ENCODE measurements around the gene KIF9.
"Not testable (repeated sequence)": the region's sequence is repeated elsewhere in the genome, so short reads cannot be mapped to it uniquely, and the experiment has no call there.

Gene KIF9

DNA sequence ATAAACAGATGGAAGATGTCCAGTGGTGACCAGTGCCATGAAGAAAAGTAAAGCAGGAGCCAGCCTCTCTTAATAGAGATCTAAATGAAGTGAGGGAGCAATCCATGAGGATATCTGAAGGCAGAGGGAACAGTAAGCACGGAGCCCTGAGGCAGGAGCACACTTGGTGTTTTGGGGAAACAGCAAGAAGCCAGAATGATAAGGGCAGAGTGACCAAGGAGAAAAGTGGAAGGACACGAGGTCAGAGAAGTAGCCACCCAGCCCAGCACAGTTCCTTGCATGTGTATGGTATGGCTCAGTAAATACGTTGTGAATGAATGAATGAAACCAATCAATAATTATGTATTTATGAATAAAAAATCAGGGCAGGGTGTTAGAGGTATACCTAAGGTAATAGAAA lies 11.8 kb upstream of the KIF9 start:
- no peak for DNase-seq

DNA sequence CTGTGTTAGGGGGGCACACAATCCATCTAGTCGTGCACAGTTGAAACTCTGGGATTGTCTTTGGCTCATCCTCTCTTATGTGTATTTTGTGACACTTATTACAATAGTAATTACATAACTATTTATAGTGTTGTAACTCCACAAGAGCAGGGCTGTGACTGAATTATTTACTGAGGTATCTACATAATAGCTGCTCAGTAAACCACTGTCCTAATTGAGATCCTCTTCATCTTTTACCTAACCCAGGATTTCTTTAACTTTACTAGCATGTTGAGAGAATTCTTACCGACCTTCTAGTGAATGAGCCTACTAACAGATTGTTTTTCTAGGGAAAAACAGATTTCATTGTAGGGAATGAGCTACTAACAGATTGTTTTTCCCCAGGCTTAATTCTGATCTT lies 11.2 kb upstream of the KIF9 start:
- DNase-seq: no peak

DNA sequence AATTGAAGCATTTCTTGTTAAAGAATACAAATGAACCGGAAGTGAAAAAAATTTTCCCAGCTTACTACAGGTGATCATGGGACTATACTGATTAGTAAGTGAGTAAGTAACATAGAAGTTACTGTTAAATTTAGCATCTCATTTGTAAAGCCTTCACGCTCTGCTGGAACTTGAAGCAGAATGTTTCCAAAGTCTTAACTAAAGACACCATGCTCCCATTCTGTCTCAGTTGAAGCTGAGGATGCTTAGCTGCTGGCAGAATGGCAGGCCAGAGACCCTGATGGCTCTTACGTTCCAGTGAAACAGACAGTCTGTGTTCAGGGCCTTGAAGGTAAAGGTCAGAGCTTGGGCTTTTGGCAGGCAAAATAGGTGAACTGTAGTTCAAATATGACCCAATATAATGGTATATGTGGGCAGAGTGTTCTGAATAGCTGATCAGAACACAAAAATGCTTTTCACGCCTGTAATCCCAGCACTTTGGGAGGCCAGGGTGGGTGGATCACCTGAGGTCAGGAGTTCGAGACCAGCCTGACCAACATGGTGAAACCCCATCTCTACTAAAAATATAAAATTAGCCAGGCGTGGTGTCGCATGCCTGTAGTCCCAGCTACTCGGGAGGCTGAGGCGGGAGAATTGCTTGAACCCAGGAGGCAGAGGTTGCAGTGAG lies 9.3 kb upstream of the KIF9 start:
- not testable (repeated sequence) for DNase-seq

DNA sequence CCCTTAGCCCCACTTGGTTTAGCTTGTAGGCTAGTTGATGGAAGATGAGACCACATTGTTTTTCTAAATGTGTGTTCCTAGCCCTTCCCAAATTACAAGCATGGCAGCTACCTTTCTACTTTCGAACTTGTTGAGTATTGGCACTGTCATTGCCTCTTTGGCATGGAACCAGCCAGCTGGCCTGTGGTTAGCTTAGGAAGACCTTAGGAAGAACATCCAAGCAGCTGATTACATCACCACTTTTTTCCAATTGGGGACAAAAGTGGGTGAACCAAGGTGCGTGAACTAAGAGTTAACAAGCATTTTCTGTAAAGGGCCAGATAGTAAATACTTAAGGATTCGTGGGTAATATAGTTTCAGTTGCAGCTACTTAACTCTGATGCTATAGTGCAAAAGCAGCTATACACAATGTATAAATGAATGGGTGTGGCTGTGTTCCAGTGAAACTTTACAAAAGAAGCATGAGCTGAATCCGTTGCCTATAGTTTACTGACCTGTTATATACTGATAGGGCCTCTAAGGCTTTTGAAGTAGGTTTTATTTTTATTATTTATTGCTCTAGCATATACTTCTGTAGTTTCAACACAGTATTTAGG lies 8.7 kb upstream of the KIF9 start:
- DNase-seq: no peak

DNA sequence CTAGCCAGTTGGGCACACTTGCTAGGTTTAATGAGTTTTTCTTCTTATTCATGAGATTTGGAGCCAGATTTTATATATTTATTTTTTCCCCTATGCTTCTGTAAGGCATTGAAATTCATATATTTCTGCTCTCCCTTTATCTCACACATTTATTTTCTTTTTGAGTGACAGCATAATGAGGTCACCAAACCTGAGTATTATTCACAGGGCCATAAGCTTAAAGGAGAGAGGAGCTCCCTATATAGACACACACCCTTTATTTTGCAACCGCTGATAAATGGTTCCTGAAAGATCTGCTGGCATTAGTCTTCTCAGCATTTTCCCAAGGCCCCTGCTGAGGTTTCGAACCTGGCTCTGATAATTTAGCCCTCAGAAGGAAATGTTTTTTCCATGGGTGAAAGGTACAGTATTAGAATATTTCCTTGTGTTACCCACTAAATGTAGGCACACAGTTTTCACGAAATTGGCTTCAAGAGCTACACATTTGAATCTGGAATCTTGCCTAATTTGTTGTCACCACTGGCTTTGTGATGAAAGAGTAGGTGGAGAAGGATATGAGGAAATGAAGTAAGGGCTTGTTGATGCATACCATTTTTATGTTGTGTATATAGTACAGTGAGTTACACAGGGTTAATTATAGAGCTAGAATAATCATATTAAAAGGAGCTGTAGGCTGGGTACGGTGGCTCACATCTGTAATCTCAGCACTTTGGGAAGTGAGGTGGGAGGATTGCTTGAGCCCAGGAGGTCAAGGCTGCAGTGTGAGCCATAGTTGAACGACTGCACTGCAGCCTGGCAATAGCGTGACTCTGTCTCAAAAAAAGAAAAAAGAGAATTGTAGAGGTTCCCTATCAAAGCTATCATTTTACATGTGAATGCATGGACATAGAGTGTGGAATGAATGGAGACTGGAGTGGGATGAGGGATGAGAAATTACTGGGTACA lies 6.6 kb upstream of the KIF9 start:
- no peak for DNase-seq

DNA sequence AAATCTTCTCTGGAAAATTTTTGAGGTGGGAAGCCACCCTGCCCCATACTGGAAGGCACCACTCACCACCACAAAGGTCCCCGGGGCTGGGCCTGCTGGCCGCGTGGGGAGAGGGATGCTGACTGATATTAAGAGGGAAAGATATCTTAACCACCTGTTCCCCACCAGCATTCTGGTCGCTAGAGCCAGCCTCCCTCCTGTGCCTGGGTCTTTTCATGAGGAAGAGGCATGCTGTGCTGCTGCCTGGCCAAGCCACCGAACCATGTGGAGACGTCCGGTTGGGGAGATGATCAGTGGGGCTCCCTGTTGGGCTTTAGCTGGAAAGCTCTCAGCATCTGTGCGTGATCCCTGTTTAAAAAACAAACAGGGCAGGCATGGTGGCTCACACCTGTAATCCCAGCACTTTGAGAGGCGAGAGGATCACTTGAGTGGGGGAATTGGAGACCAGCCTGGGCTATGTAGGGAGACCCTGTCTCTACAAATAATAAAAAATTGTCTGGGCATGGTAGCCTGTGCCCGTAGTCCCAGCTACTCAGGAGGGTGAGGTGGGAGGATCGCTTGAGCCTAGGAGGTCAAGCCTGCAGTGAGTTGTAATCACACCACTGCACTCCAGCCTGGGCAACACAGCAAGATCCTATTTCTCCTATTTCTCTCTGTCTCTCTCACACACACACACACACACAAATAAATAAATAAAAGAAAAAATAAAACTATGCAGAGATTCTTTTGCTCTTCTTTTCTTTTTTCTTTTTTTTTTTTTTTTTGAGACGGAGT lies 1.2 kb upstream of the KIF9 start:
- DNase-seq: peak; percentile 4

DNA sequence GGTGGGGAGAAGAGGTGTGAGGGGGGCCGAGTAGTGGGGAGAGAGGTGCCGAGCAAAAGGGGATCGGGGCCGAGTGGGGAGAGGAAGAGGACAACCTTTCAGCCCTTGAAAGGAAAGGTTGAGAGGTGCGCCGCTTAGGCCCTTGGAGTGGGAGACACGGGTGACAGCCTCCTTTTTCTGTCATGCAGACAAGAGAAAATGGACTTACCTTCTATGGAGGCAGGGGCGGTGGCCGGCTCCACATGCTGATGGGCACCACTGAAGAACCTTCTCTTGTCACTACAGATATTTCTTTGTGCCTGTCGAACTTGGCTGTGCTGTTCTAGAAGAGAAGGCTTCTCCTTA lies 566 bp upstream of the KIF9 start:
- no peak for DNase-seq

DNA sequence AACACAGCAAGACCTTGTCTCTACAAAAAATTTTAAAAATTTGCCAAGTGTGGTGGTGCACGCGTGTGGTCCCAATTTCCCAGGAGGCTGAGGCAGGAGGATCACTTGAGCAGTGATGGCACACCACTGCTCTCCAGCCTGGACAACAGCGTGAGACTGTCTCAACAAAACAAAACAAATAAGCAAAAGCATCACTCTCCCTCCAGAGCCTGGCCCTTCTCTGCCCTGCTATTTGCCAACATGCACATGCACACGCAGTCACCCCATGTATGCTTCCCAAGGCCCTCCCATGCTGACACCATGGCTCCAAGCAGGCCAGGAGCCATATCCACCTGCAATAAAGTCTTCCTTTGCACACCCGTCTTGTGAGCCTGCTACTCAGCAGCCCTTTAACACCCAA lies 2.1 kb downstream of the KIF9 start:
- DNase-seq: no peak

DNA sequence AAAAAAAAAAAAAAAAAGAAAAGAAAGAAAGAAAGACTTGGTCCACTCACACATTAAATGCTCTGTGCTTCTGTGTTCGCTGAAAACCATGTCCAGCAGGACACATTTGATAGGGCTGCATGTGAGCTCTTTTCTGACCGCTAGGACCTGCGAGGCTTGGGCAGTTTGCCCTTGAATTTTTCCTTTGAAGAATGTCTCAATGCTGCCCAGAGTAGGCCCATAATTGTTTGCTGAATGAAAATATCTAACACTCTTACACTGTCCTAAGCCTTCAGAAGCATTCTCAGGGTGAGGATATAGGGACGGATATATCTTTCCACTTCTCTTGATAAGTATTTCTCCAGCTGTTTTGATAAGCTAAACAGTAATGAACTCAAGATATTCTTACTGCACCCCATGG lies 6.0 kb downstream of the KIF9 start:
- DNase-seq: no peak

DNA sequence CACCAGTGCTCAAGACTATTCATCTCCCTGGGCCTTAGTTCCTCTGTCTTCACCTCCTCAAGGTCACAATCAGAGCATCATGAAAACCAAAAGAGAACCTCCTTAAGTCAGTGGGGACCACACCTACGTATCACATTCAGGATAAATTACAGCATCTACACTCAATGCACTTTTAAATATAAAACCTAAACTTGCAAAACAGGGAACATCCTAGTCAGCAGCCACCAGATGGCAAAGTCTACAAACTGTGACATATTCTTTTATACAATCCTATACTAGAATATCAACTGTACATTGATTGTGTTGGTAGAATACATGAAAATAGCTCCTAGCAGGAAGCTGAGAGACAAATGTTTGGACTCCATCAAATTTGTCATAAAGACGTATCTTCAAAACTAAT lies 7.9 kb downstream of the KIF9 start:
- no peak for DNase-seq

DNA sequence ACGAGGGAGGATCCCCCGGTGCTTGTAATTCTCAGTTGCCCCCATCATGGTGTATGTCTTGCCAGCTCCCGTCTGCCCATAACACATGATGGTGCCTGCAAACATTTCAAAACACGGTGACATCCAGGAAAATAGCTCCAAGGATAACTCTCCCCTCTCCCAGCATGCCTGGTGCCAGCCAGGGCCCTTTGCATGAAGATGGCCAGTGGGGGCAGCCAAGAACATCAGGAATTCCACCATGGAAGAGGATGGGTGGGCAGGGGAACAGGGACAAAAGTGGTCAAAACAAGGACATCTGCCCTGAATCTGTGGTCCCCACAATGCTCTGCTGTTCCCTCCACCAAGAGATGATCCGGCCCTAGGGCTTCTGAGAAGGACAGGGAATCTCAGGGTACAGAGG lies 9.0 kb downstream of the KIF9 start:
- no peak for DNase-seq

DNA sequence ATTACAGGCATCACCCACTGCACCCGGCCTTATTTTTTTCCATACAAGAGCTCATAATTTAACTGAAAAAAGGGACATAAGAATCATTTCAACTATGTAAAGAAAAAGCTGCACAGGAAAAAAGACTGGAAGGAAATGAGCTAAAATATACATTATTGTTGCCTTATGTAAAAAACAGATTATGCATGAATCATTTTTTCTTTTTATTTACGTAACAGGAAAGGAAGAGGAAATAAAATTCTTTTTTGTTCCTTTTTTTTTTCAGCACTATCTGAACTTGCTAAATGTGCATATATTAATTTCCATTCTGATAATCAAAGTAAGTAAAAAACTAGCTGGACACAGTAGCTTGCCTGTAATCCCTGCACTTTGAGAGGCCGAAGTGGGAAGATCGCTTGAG lies 12.1 kb downstream of the KIF9 start:
- DNase-seq: no peak

DNA sequence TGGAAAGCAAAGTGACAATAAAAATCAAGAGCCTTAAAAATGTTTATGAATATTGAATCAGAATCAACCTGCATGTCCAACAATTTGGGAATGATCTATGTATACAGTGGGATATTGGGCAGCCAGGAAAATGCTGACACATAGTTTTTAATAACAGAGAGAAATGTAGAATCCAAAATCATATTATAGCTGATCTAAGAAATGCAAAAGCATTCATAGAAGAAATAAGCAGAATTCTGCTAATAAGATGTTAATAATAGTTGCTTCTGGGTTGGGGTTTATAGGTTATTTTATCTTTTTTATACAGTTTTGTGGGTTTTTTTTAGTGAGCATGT lies 15.1 kb downstream of the KIF9 start:
- no peak for DNase-seq

DNA sequence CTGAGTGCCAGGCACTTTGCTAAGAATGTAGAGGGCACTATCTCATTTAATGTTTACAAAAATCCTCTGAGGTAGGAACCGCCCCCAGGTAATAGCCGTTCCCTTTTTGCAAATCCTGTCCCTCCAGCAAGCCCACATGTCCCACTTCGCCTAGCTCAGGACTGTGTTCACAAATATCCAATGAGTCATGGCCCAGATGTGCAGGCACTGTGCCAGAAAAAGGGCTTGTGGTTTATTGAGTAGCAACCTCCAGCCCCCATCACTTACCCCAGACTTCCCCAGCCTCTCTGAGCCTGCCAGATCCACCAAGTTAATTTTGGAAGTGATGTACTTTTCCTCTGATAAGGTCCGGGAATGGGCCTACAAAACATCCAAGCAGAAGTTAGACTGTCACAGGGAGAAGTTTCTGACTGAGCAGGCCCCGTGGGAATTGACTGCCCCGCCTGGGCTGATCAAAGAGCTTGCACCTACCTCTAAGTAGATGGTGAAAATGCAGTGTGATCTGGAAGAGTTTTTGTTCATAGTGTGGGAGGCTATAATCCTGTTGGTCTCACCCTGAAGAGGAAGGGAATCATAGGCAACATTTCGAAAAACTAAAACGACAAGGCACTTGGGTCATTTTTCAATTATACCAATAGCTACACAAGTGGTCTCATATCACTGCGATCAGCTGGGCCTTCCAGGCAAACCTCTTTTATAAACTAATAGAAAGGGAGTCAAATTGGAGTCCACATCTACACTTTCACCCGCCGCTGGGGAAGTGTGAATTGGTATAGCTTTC lies 15.7 kb downstream of the KIF9 start:
- DNase-seq: no peak

DNA sequence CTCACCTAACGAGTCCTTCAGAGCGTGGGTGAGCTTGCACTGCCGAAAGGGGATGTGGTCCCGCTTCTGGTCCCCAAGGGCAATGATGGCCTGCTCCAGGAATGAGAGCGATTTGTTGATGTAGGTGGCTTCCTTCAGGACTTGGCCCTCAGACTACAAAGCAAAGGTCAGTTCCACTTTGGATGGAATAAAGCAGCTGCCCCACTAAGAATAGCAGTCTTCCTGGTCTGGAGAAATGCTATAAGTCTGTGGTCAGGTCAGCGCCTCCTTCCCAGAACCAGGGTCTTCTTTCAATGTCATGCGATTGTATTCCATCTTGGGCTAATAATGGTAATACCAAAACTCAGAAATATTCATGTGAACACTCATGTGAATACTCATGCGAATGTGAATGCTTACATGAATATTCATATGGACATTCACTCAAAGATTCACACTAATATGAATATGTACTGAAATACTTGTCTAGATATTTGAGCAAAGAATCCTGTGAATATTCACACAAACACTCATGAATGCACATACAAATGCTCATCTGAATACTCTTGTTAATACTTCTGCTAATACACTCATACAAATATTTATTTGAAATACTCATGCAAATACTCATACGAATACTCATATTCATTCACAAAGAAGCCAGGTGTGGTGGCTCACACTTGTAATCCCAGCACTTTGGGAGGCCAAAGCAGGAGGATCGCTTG lies 16.7 kb downstream of the KIF9 start:
- DNase-seq: no peak

DNA sequence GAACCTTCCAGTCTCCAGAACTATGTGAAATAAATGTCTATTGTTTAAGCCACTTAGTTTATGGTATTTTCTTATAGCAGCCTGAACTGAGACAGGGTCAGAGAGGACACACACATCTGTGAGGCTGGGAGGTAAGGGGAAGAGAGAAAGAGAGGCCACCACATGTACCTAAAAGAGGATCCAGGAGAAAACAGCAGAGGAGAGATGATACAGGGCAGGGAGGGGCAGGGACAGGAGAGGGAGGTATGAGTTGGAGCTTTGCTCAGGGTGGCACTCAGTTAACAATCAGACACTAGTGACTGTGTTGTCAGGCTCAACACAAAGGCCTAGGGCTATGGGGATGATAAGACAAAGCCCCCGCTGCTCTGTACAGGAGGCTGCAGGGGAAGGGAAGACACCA lies 17.6 kb downstream of the KIF9 start:
- DNase-seq: no peak

DNA sequence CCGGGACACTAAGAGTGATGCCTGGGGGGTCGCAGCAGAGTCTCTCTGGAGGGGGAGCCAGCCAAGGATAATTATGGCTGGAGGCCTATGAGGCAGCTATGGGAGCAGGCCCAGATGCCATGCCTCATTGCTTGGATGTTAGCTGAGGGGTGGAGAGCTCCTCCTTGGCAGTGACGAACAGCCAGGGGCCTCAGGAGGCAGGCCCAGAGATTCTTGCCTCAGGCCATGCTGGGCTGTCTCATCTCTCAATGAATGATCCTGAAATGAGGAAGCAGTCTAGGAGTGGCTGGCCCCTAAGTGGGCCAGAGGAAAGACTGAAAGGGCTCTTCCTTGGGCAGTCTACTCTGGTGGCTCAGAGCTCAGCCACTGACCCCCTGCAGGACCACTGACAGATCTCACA lies 21.3 kb downstream of the KIF9 start:
- DNase-seq: no peak

DNA sequence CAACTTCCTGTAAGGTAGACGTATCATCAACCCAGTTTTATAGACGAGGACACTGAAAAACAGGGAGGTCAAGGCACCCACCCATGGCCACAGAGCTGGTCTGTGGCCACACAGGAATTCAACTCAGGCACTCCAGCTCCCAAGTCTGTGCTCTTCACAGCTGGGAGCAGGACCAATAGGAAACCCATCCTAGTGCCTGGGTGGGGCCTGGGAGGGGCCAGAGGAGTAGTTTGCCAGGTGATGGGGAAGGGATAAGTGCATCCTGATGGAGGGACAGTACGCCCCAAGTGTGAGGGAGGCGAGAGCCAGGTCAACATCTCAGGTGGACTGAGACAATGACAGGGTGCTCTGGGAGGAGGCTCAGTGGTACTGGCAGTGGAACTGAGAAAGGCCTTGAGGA lies 22.0 kb downstream of the KIF9 start:
- no peak for DNase-seq

DNA sequence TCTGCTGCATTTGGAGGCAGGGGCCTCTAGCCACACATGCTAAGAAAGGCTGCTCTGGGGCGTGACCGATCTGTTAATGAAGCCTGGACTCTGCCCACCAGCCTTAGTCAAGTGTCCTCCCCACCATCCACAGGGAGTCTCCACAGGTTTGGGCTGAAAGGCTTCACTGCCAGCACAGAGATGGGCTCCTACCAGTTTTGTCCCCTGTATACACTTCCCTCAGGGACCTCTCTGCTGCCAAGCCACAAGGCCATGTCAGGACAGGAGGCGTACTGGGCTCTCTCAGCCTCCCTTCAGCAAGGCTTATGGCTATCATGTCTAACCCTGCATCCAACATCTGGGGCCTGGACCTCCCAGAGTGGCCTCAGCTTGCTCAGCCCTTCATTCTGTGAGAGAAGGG lies 23.5 kb downstream of the KIF9 start:
- no peak for DNase-seq

DNA sequence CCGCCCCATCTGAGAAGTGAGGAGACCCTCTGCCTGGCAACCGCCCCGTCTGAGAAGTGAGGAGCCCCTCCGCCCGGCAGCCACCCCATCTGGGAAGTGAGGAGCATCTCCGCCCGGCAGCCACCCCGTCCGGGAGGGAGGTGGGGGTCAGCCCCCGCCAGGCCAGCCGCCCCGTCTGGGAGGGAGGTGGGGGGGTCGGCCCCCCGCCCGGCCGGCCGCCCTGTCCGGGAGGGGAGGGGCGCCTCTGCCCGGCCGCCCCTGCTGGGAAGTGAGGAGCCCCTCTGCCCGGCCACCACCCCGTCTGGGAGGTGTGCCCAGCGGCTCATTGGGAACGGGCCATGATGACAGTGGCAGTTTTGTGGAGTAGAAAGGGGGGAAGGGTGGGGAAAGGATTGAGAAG lies 26.3 kb downstream of the KIF9 start:
- not testable (repeated sequence) for DNase-seq

DNA sequence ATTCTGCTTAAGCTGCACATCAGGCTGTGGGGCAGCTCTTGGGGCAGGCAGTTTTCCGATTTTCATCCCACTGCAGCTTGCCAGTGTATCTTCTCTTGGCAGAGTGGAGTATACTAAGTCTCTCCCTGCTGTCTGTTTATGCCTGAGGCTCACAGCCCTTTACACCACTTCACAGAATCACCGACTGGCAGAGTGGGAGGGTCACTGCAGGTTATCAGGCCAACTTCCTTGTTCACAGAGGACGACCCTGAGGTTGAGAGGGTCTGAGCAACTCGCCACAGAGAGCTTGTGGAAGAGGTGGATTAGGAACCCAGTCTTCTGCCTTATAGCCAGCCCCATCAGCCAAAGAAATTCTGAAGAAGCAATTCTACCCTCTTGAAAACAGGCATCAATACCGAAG lies 30.9 kb downstream of the KIF9 start:
- DNase-seq: no peak

DNA sequence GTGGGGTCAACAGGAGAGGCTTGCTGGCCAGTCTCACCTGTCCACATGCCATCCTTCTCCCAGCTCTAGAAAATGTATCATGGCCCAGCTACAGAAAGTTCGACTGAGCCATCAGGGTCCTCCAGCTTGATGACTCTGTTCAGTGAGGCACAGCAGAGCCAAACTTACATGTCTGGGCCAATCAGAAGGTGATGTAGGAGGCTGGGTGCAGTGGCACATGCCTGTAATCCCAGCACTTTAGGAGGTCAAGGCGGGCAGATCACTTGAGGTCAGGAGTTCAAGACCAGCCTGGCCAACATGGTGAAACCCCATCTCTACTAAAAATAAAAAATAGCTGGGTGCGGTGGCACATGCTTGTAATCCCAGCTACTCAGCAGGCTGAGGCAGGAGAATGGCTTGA lies 31.5 kb downstream of the KIF9 start:
- not testable (repeated sequence) for DNase-seq
